ENCODE measurements around the gene PFN4.
A peak's percentile ranks its signal among the peaks of the same experiment; 100 is the strongest.
"Not testable (repeated sequence)": the region's sequence is repeated elsewhere in the genome, so short reads cannot be mapped to it uniquely, and the experiment has no call there.

The PFN4 gene

GRCh38 chr2:24123195-24123921 is at the start of gene PFN4, which contains the start of gene FAM228B:
Gene PFN4 (minus strand): TSS chr2:24123334. CDS start chr2:24122535, 799 bp downstream.
Gene FAM228B (plus strand): TSS chr2:24123469. CDS start chr2:24124362, 893 bp downstream.
- peak; percentile 89 for DNase-seq

GRCh38 chr2:24169023-24169422 is 45.9 kb upstream of the PFN4 start:
- no peak for DNase-seq

- no peak for DNase-seq
Observed at GRCh38 chr2:24164416-24164973, 41.4 kb upstream of the PFN4 start.

GRCh38 chr2:24163601-24164000 is 40.5 kb upstream of the PFN4 start:
- DNase-seq = no peak

GRCh38 chr2:24163186-24163585 is 40.1 kb upstream of the PFN4 start:
- DNase-seq = no peak

- no peak for DNase-seq
Observed at GRCh38 chr2:24162494-24162893, 39.4 kb upstream of the PFN4 start.

- no peak for DNase-seq
Observed at GRCh38 chr2:24160761-24161160, 37.6 kb upstream of the PFN4 start.

- DNase-seq = no peak
Observed at GRCh38 chr2:24159708-24160107, 36.6 kb upstream of the PFN4 start.

GRCh38 chr2:24158131-24158530 is 35.0 kb upstream of the PFN4 start:
- no peak for DNase-seq

- no peak for DNase-seq
Observed at GRCh38 chr2:24153478-24153877, 30.3 kb upstream of the PFN4 start.

- no peak for DNase-seq
Observed at GRCh38 chr2:24152413-24153197, 29.5 kb upstream of the PFN4 start.

- no peak for DNase-seq
Observed at GRCh38 chr2:24147364-24147763, 24.2 kb upstream of the PFN4 start.

- DNase-seq = not testable (repeated sequence)
Observed at GRCh38 chr2:24140305-24140704, 17.2 kb upstream of the PFN4 start.

- DNase-seq = no peak
Observed at GRCh38 chr2:24132543-24132942, 9.4 kb upstream of the PFN4 start.

- DNase-seq = no peak
Observed at GRCh38 chr2:24125956-24126355, 2.8 kb upstream of the PFN4 start.

- no peak for DNase-seq
Observed at GRCh38 chr2:24123922-24124580, 917 bp upstream of the PFN4 start.

GRCh38 chr2:24122366-24123194 is 554 bp downstream of the PFN4 start:
- DNase-seq = no peak

- DNase-seq = peak; percentile 82
Observed at GRCh38 chr2:24121469-24121868, 1.7 kb downstream of the PFN4 start.

GRCh38 chr2:24121066-24121465 is 2.1 kb downstream of the PFN4 start:
- peak; percentile 81 for DNase-seq

GRCh38 chr2:24117902-24118301 is 5.2 kb downstream of the PFN4 start:
- no peak for DNase-seq

GRCh38 chr2:24115057-24115456 is 8.1 kb downstream of the PFN4 start:
- DNase-seq = no peak

- DNase-seq = no peak
Observed at GRCh38 chr2:24111407-24111901, 11.7 kb downstream of the PFN4 start.

Measured in left hindlimb (tissue), 1 donor.